Measurements from ENCODE around the gene DIP2A. TPM values are rescaled to one million over a fixed set of nuclear protein-coding genes. Genes with fewer than 3 reads are reported as not detected.

Gene DIP2A
- polyA plus RNA-seq, 1 donor (not counting 4 experiments of a cell fraction or from before 2014, with no cell fraction given), result 41.6 TPM

DNA sequence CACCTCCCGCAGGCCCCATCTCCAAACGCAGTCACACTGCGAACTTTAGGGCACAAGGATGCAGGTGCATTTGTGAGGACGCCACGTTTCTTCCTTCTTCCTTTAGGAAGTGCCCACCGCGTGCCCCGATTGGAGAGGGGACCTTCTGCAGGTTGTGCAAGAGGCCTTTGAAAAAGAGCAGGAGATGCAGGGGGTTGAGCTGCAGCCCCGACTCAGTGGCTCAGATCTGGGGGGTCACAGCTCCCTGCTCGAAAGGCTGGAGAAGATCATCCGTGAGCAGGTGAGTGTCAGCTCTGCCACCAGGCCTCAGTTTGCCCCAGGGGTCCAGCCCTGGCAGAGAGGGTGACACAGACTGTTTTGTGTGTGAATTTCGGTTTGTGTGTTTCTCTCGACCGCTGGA is 31.2 kb upstream of the DIP2A start:
- Histone ChIP-seq H3K27ac (ENCODE audit: control insufficient read depth, insufficient read depth, low read length) (no peak overlapping the region), H3K27me3 (ENCODE audit: control insufficient read depth, extremely low read depth, insufficient read depth, low read length) (no peaks in the 10 kb centered on the region), H2AFZ (ENCODE audit: control insufficient read depth, low read length) (no peak overlapping the region), H3K36me3 (ENCODE audit: control insufficient read depth in 2 of 2, extremely low read depth in 1 of 2, insufficient read depth in 2 of 2, low read length in 2 of 2) (peaks cover 28 to 32% of the 10 kb centered on the region in 2 experiments), H3K4me3 (ENCODE audit: control insufficient read depth in 2 of 3, extremely low read depth in 1 of 3, insufficient read depth in 2 of 3, low read depth in 1 of 3, low read length in 3 of 3) (no peak overlapping the region), H3K4me1 (ENCODE audit: control insufficient read depth, extremely low read depth, insufficient read depth, low read length) (no peaks in the 10 kb centered on the region), H3K79me2 (ENCODE audit: control insufficient read depth, insufficient read depth, low read length) (no peaks in the 10 kb centered on the region), H4K20me1 (ENCODE audit: control insufficient read depth, extremely low read depth, insufficient read depth, low read length) (no peaks in the 10 kb centered on the region), H3K4me2 (ENCODE audit: control insufficient read depth, extremely low read depth, insufficient read depth, low read depth, low read length) (no peak overlapping the region), H3K9me1 (ENCODE audit: control insufficient read depth, extremely low read depth, insufficient read depth, low read length) (no peaks in the 10 kb centered on the region), H3K9ac (ENCODE audit: control insufficient read depth, extremely low read depth, insufficient read depth, low read length) (no peak overlapping the region), H3K9me3 (ENCODE audit: control insufficient read depth, low read depth, low read length) (no peaks in the 10 kb centered on the region)
- DNase-seq (ENCODE audit: low read depth, low spot score) (no peak), FAIRE-seq (no peak)
- dilution Hi-C loops (cut with MboI; ENCODE audit: extremely low pct_ligation_motif_present, low sequenced_read_pairs), result no loop called here
- TF ChIP-seq, protein P1, sequence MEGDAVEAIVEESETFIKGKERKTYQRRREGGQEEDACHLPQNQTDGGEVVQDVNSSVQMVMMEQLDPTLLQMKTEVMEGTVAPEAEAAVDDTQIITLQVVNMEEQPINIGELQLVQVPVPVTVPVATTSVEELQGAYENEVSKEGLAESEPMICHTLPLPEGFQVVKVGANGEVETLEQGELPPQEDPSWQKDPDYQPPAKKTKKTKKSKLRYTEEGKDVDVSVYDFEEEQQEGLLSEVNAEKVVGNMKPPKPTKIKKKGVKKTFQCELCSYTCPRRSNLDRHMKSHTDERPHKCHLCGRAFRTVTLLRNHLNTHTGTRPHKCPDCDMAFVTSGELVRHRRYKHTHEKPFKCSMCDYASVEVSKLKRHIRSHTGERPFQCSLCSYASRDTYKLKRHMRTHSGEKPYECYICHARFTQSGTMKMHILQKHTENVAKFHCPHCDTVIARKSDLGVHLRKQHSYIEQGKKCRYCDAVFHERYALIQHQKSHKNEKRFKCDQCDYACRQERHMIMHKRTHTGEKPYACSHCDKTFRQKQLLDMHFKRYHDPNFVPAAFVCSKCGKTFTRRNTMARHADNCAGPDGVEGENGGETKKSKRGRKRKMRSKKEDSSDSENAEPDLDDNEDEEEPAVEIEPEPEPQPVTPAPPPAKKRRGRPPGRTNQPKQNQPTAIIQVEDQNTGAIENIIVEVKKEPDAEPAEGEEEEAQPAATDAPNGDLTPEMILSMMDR (optimal IDR thresholded peaks at IDR 0.05 in 1 of 3, IDR thresholded peaks at IDR 0.05 in 1 of 3, conservative IDR thresholded peaks at IDR 0.05 in 1 of 3; ENCODE audit: extremely low read depth in 1 of 3, insufficient read depth in 2 of 3, low read length in 3 of 3), result no peak
- TF ChIP-seq EZH2 (IDR thresholded peaks at IDR 0.05; ENCODE audit: low read length), result no peak

DNA sequence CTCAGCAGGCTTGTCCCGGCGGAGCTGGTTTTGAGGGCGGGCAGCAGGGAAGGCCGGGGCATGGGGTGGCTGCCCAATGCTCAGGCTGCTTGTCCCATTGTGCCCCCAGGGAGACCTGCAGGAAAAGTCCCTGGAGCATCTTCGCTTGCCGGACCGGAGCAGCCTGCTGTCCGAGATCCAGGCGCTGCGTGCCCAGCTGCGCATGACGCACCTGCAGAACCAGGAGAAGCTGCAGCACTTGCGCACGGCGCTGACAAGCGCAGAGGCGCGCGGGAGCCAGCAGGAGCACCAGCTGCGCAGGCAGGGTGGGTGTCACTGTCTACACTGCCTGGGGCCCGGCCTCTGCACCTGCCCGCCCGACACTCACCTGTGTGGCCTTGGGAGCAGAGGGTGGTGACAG is 30.4 kb upstream of the DIP2A start:
- H3K4me3 ChIP-seq (ENCODE audit: control insufficient read depth in 2 of 3, extremely low read depth in 1 of 3, insufficient read depth in 2 of 3, low read depth in 1 of 3, low read length in 3 of 3), result no peak overlapping the region
- H3K36me3 ChIP-seq (ENCODE audit: control insufficient read depth in 2 of 2, extremely low read depth in 1 of 2, insufficient read depth in 2 of 2, low read length in 2 of 2), result peaks cover 29 to 30% of the 10 kb centered on the region in 2 experiments
- no peaks in the 10 kb centered on the region for H3K27me3 ChIP-seq (ENCODE audit: control insufficient read depth, extremely low read depth, insufficient read depth, low read length)
- no peaks in the 10 kb centered on the region for H4K20me1 ChIP-seq (ENCODE audit: control insufficient read depth, extremely low read depth, insufficient read depth, low read length)
- DNase-seq (ENCODE audit: low read depth, low spot score) (no peak), FAIRE-seq (no peak)
- no peak overlapping the region for H3K4me2 ChIP-seq (ENCODE audit: control insufficient read depth, extremely low read depth, insufficient read depth, low read depth, low read length)
- dilution Hi-C loops (cut with MboI; ENCODE audit: extremely low pct_ligation_motif_present, low sequenced_read_pairs), result no loop called here
- no peak overlapping the region for H3K9ac ChIP-seq (ENCODE audit: control insufficient read depth, extremely low read depth, insufficient read depth, low read length)
- H3K27ac ChIP-seq (ENCODE audit: control insufficient read depth, insufficient read depth, low read length), result no peak overlapping the region
- H3K4me1 ChIP-seq (ENCODE audit: control insufficient read depth, extremely low read depth, insufficient read depth, low read length), result no peaks in the 10 kb centered on the region
- H3K9me1 ChIP-seq (ENCODE audit: control insufficient read depth, extremely low read depth, insufficient read depth, low read length), result no peaks in the 10 kb centered on the region
- TF ChIP-seq EZH2 (IDR thresholded peaks at IDR 0.05; ENCODE audit: low read length), result no peak
- TF ChIP-seq, protein P1 (optimal IDR thresholded peaks at IDR 0.05 in 1 of 3, IDR thresholded peaks at IDR 0.05 in 1 of 3, conservative IDR thresholded peaks at IDR 0.05 in 1 of 3; ENCODE audit: extremely low read depth in 1 of 3, insufficient read depth in 2 of 3, low read length in 3 of 3), result no peak
- no peaks in the 10 kb centered on the region for H3K9me3 ChIP-seq (ENCODE audit: control insufficient read depth, low read depth, low read length)
- no peak overlapping the region for H2AFZ ChIP-seq (ENCODE audit: control insufficient read depth, low read length)
- no peaks in the 10 kb centered on the region for H3K79me2 ChIP-seq (ENCODE audit: control insufficient read depth, insufficient read depth, low read length)

All from keratinocyte (primary cell).